Esophagus squamous epithelium (tissue), 4 donors: ENCODE data around the gene GJB1.

Source experiments
- CTCF ChIP-seq, 6 experiments: fragments of 450-650 bp in 4 of 6; fragments of 200-600 bp in 2 of 6; sonication (generic) in 2 of 6; IDR thresholded peaks; one replicate each; pipeline ENCODE4 v1.5.1; 2016 to 2019; ENCODE audit warnings: antibody characterized with exemption in 6 of 6, mild to moderate bottlenecking in 4 of 6, moderate library complexity in 4 of 6
- POLR2A ChIP-seq, 4 donors: fragments of 450-650 bp; IDR thresholded peaks; one replicate each; pipeline ENCODE4 v1.6.1; 2017; ENCODE audit warnings: antibody characterized with exemption in 4 of 4, mild to moderate bottlenecking in 4 of 4, moderate library complexity in 3 of 4

DNA sequence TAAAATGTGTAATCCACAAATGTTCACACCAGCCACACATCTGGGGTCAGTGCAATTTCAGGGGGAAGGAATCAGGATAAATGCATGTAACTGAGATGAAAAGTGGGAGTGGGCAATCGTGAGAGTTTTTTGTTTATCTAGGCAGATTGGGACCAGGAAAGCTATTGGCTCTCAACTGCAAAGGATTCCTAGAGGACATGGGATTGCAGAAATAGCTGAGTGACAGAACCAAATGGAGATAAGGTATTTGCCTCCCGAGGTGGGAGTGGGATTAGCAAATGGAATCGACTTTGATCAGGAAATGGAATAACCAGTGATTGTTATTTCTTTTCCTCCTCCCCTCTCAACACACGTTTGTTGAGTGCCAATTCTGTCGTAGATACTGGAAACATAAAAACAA is 38.9 kb upstream of the GJB1 start:
- no peak for TF ChIP-seq CTCF (IDR thresholded peaks at IDR 0.05)
- no peak for TF ChIP-seq POLR2A (IDR thresholded peaks at IDR 0.05)
